SH-SY5Y (cell line): Measurements from ENCODE around the gene SLC17A8.

Experiments
- GATA2 ChIP-seq: IDR thresholded peaks from 2 replicates; pipeline ENCODE4 v1.6.1; 2011; ENCODE audit warnings: mild to moderate bottlenecking, low read depth, low read length
- GATA3 ChIP-seq: IDR thresholded peaks from 2 replicates; pipeline ENCODE4 v1.6.1; 2011; ENCODE audit warnings: low read depth, mild to moderate bottlenecking, low read length, moderate library complexity

The SLC17A8 gene

GRCh38 chr12:100393200-100393599 is 36.3 kb downstream of the SLC17A8 start:
- TF ChIP-seq GATA3 (no peak), GATA2 (no peak)

- no peak for TF ChIP-seq GATA2
- TF ChIP-seq GATA3 = no peak
These were observed 38.9 kb downstream of the SLC17A8 start for GRCh38 chr12:100395811-100396210.

GRCh38 chr12:100398307-100398706 is 41.4 kb downstream of the SLC17A8 start:
- TF ChIP-seq GATA2 (no peak), GATA3 (no peak)

GRCh38 chr12:100399095-100399494 is 42.2 kb downstream of the SLC17A8 start:
- TF ChIP-seq GATA2 (no peak), GATA3 (no peak)

- TF ChIP-seq GATA2 = no peak
- no peak for TF ChIP-seq GATA3
These were observed 44.8 kb downstream of the SLC17A8 start for GRCh38 chr12:100401660-100402059.

GRCh38 chr12:100402763-100403162 is 45.9 kb downstream of the SLC17A8 start:
- TF ChIP-seq GATA3 = no peak
- no peak for TF ChIP-seq GATA2

- TF ChIP-seq GATA2 (no peak), GATA3 (no peak)
These were observed 46.6 kb downstream of the SLC17A8 start for GRCh38 chr12:100403446-100403845.

GRCh38 chr12:100404769-100405407 is 48.0 kb downstream of the SLC17A8 start:
- TF ChIP-seq GATA2 = no peak
- TF ChIP-seq GATA3 = no peak

GRCh38 chr12:100413001-100413400 is 56.1 kb downstream of the SLC17A8 start:
- TF ChIP-seq GATA3 = no peak
- TF ChIP-seq GATA2 = no peak

GRCh38 chr12:100414739-100415138 is 57.9 kb downstream of the SLC17A8 start:
- TF ChIP-seq GATA3 = no peak
- no peak for TF ChIP-seq GATA2

- no peak for TF ChIP-seq GATA3
- no peak for TF ChIP-seq GATA2
These were observed 65.8 kb downstream of the SLC17A8 start for GRCh38 chr12:100422646-100423045.

- TF ChIP-seq GATA3 = no peak
- TF ChIP-seq GATA2 = no peak
These were observed 69.3 kb downstream of the SLC17A8 start for GRCh38 chr12:100426145-100426544.

- TF ChIP-seq GATA3 = no peak
- TF ChIP-seq GATA2 = no peak
These were observed 70.2 kb downstream of the SLC17A8 start for GRCh38 chr12:100427078-100427477.

- no peak for TF ChIP-seq GATA3
- no peak for TF ChIP-seq GATA2
These were observed 76.8 kb downstream of the SLC17A8 start for GRCh38 chr12:100433701-100434100.

GRCh38 chr12:100434177-100434576 is 77.3 kb downstream of the SLC17A8 start:
- no peak for TF ChIP-seq GATA3
- no peak for TF ChIP-seq GATA2

- TF ChIP-seq GATA3 (no peak), GATA2 (no peak)
These were observed 79.1 kb downstream of the SLC17A8 start for GRCh38 chr12:100435957-100436356.
